Ovary (tissue), 9 donors: Measurements from ENCODE around the gene FSHB. TPM values are rescaled to one million over a fixed set of nuclear protein-coding genes. Genes with fewer than 3 reads are reported as not detected.

ENCODE experiments used
- DNase-seq, 5 donors: peaks; one replicate each; pipeline ENCODE4 v3.0.0-alpha.2; 2019 to 2020
- H3K27ac ChIP-seq, 2 donors: fragments of 200-600 bp; one replicate each; pipeline versions ENCODE4 v1.5.1 to v1.8.0; 2019 to 2022
- H3K27me3 ChIP-seq: fragments of 200-600 bp; one replicate; pipeline ENCODE4 v1.8.0; 2022
- H3K36me3 ChIP-seq: fragments of 200-600 bp; sonication (generic); one replicate; pipeline ENCODE4 v1.5.1; 2019
- H3K4me1 ChIP-seq: one replicate; pipeline ENCODE4 v1.8.1; 2013; ENCODE audit warnings: mild to moderate bottlenecking, moderate library complexity; ENCODE audit not compliant: insufficient read depth
- H3K4me3 ChIP-seq: fragments of 200-600 bp; sonication (generic); one replicate; pipeline ENCODE4 v1.5.1; 2017
- H3K9me3 ChIP-seq, 2 donors: fragments of 200-600 bp in 1 of 2; sonication (generic) in 1 of 2; one replicate each; pipeline versions ENCODE4 v1.5.1 to v1.8.1; 2013 to 2019; ENCODE audit warnings: mild to moderate bottlenecking in 1 of 2, moderate library complexity in 1 of 2
- CTCF ChIP-seq, 3 donors: fragments of 450-650 bp in 2 of 3; fragments of 200-600 bp in 1 of 3; IDR thresholded peaks; one replicate each; pipeline versions ENCODE4 v1.5.1 to v1.8.0; 2016 to 2022; ENCODE audit warnings: antibody characterized with exemption in 3 of 3, mild to moderate bottlenecking in 1 of 3
- EP300 ChIP-seq: sonication (generic); formaldehyde crosslinking; IDR thresholded peaks from one replicate; pipeline ENCODE4 v1.6.1; 2017; ENCODE audit warnings: antibody characterized with exemption
- POLR2A ChIP-seq: fragments of 450-650 bp; IDR thresholded peaks from one replicate; pipeline ENCODE4 v1.6.1; 2017; ENCODE audit warnings: antibody characterized with exemption, mild to moderate bottlenecking, moderate library complexity
- WGBS, 3 donors: extraction: QIAGEN DNeasy Blood & Tissue Kit in 1 of 3; methylation state at CpG; one replicate each; pipeline versions ENCODE4 v1.1.5 to v1.1.7; 2013 to 2017; 5-methylcytosine and 5-hydroxymethylcytosine counted together
- intact Hi-C, 4 donors: fragments of 100-400 bp; cut with DNase I; formaldehyde crosslinking; loops; one replicate each; pipeline versions ENCODE4 v1.11.0 to v1.15.1; 2022 to 2023
- polyA plus RNA-seq, 2 donors: library from polyadenylated mRNA; stranded (reverse); fragments of 200-250 nt in 1 of 2; fragments of 350-450 nt in 1 of 2; fragmentation: Illumina TruSeq in 1 of 2; extraction: RNeasy Lipid Tissue Mini Kit (QIAGEN cat#74804) in 1 of 2; gene quantifications; one replicate each; pipeline ENCODE4 v1.2.3, GENCODE V29; 2013 to 2014
- total RNA-seq, 7 donors: library from RNA; depleted of rRNA in 2 of 7; stranded (reverse); fragments of >200 nt in 2 of 7; fragmentation: NEBNext Ultra II Directional in 3 of 7; extraction: Animal tissue kit (Norgen Biotek cat#: 25700) in 3 of 7; gene quantifications; one replicate each; pipeline versions ENCODE4 v1.1.0 to v1.2.4, GENCODE V29; 2016 to 2023
- donor health status: DM: no; HTN: no; CAD: no; lungs with moderate emphysema.
- donor health status: DM: no; HTN: no; CAD: no.
- donor health status: Bipolar disorder and iron deficiency.
- donor health status: DM: yes; HTN: yes; CAD: no.
- donor health status: DM: no; HTN: no; CAD: no.
- donor health status: DM: yes; HTN: yes; CAD: no.

Gene FSHB
- total and polyA plus RNA-seq, 9 donors = not detected

DNA sequence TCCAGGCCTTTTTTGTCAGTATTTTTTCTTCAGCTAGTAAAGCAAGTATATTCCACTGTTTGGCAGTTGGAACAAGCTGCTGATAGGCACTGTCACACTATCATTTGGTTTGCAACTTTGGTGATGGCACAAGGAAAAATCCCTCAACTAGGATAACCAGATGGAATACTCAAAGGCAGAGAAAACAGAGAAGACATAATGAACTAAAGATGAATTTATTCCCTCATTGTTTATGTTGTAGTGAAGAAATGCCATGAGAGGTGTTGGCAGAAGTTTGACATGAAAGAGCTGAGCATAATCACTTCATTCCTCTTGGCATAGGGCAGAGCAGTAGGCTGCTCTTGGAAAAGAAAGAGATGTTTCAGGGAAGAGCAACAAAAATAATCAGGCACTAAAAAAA lies 39.9 kb downstream of the FSHB start:
- no peak for DNase-seq
- Histone ChIP-seq H3K4me3 (no peak overlapping the region), H3K27me3 (no peaks in the 10 kb centered on the region), H3K9me3 (no peaks in the 10 kb centered on the region), H3K36me3 (no peaks in the 10 kb centered on the region), H3K27ac (no peak overlapping the region), H3K4me1 (no peaks in the 10 kb centered on the region)
- no peak for TF ChIP-seq EP300
- no peak for TF ChIP-seq POLR2A
- no peak for TF ChIP-seq CTCF (IDR thresholded peaks at IDR 0.05)
- intact Hi-C loops = no loop called here

GRCh38 chr11:30277176-30277575 lies 46.4 kb downstream of the FSHB start:
- no peaks in the 10 kb centered on the region for H3K4me1 ChIP-seq
- no peaks in the 10 kb centered on the region for H3K36me3 ChIP-seq
- H3K27ac ChIP-seq = no peak overlapping the region
- no peak overlapping the region for H3K4me3 ChIP-seq
- no peak for DNase-seq
- TF ChIP-seq EP300 = no peak
- no peak for TF ChIP-seq CTCF (IDR thresholded peaks at IDR 0.05)
- TF ChIP-seq POLR2A = no peak
- intact Hi-C loops = no loop called here
- H3K9me3 ChIP-seq = no peaks in the 10 kb centered on the region
- no peaks in the 10 kb centered on the region for H3K27me3 ChIP-seq

DNA sequence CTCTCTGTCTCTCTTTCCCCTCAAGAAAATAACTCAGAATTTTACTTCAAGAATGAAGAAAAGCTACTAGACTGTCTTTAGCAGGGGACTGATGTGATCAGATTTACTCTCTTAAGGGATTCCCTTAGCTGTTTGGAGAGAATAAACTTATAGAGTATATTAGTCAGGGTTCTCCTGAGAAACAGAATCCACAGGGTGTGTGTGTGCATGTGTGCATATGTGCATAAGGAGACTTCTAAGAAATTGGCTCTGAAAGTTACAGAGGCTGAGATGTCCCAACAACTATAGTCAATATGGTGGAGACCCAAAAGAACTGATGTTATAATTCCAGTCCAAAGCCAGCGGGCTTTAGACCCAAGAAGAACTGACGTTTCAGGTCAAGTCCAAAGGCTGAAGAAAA lies 49.0 kb downstream of the FSHB start:
- no peaks in the 10 kb centered on the region for H3K27me3 ChIP-seq
- H3K27ac ChIP-seq = no peak overlapping the region
- WGBS, 3 donors = 81 to 92% (median 87%) methylated on average over 2 of the region's 2 CpGs
- no peaks in the 10 kb centered on the region for H3K9me3 ChIP-seq
- intact Hi-C loops = no loop called here
- H3K36me3 ChIP-seq = no peaks in the 10 kb centered on the region
- TF ChIP-seq EP300 (no peak), POLR2A (no peak), CTCF (IDR thresholded peaks at IDR 0.05) (no peak)
- no peak overlapping the region for H3K4me3 ChIP-seq
- H3K4me1 ChIP-seq = no peaks in the 10 kb centered on the region
- DNase-seq = no peak

DNA sequence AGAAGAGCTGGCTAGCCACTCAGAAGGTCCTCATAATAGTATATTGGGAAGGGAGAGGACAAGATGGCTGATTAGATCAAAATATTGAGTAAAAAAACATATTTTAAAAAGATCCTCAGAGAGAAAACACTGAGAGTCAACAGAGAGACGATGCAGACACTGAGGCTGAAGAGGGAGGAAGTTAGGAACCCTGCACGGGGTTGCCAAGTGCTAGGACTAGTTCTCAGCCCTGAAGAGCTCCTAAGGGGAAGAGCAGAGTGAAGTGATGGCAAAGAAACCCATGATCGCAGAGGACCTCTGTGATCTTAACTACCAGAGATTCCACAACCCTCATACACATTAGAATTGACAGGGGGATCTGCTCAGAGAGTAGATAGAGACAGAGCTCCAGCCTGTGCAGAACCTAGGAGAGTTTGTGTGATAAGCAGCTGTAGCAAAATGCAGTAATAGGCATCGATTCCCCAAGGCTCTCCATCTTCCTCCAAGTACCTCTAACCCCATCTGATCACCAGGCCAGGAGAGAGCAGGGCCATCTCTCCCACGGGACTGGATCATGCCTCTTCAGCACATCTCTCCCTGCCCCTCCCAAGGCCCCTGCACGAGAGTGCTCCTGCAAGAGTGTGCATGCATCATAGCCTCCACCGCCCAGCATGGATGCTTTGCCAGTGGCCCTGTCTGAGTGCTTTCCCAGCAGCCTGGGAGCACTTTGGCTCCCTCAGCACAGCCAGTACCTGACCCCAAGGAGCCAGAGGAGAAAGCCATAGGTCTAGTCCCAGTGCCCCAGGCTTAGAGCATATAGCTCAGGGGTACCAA lies 50.9 kb downstream of the FSHB start:
- Histone ChIP-seq H3K4me3 (no peak overlapping the region), H3K27me3 (no peaks in the 10 kb centered on the region), H3K27ac (no peak overlapping the region), H3K36me3 (no peaks in the 10 kb centered on the region), H3K9me3 (no peaks in the 10 kb centered on the region), H3K4me1 (no peaks in the 10 kb centered on the region)
- TF ChIP-seq EP300 (no peak), POLR2A (no peak), CTCF (IDR thresholded peaks at IDR 0.05) (no peak)
- no peak for DNase-seq
- intact Hi-C loops = no loop called here
- 71 to 81% (median 74%) methylated on average over 7 of the region's 7 CpGs for WGBS, 3 donors
